Cardiac fibroblast (primary cell): ENCODE results near the gene CEP112.

Experiments
- DNase-seq, 2 donors: peaks; one replicate each; pipeline versions ENCODE4 v3.0.0 to v3.0.0-alpha.2; 2010; ENCODE audit warnings: low read depth in 2 of 2
- H3K4me3 ChIP-seq, 2 donors: replicated peaks in 1 of 2; 1 replicate in 1 of 2; 2 replicates in 1 of 2; pipeline ENCODE4 v1.5.1; 2011; ENCODE audit warnings: low read depth in 2 of 2, low read length in 2 of 2, mild to moderate bottlenecking in 2 of 2, moderate library complexity in 1 of 2
- TF ChIP-seq, protein P1 (sequence below): IDR thresholded peaks from one replicate; pipeline ENCODE4 v1.5.1; 2011; ENCODE audit warnings: low read depth, mild to moderate bottlenecking, low read length, inconsistent platforms

Gene CEP112

DNA sequence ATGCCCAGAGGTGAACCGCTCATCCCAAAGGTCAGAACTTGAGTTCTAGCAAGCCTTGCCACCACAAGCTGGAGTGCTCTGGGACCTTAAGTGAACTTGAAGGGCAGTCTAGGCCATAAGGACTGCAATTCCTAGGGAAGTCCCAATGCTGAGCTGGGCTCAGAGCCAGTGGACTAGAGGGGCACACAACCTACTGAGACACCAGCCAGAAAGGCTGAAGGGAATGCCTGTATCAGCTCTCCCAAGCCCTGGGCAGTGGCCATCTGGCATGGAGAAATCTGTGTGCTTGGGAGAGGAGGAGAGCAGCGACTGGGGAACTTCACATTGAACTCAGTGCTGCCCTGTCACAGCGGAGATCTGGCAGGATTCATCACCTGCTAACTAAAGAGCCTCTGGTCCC lies 201.3 kb downstream of the CEP112 start:
- TF ChIP-seq, protein P1, sequence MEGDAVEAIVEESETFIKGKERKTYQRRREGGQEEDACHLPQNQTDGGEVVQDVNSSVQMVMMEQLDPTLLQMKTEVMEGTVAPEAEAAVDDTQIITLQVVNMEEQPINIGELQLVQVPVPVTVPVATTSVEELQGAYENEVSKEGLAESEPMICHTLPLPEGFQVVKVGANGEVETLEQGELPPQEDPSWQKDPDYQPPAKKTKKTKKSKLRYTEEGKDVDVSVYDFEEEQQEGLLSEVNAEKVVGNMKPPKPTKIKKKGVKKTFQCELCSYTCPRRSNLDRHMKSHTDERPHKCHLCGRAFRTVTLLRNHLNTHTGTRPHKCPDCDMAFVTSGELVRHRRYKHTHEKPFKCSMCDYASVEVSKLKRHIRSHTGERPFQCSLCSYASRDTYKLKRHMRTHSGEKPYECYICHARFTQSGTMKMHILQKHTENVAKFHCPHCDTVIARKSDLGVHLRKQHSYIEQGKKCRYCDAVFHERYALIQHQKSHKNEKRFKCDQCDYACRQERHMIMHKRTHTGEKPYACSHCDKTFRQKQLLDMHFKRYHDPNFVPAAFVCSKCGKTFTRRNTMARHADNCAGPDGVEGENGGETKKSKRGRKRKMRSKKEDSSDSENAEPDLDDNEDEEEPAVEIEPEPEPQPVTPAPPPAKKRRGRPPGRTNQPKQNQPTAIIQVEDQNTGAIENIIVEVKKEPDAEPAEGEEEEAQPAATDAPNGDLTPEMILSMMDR: no peak
- no peak overlapping the region for H3K4me3 ChIP-seq
- DNase-seq: no peak

- DNase-seq: no peak
- TF ChIP-seq, protein P1: no peak
- H3K4me3 ChIP-seq: no peak overlapping the region
These were observed 203.5 kb downstream of the CEP112 start for GRCh38 chr17:65988451-65988850.

- DNase-seq: peak; percentile 44 to 70
- H3K4me3 ChIP-seq: no peak overlapping the region
- TF ChIP-seq, protein P1: peak; percentile 55
These were observed 203.9 kb downstream of the CEP112 start for GRCh38 chr17:65987988-65988387.

DNA sequence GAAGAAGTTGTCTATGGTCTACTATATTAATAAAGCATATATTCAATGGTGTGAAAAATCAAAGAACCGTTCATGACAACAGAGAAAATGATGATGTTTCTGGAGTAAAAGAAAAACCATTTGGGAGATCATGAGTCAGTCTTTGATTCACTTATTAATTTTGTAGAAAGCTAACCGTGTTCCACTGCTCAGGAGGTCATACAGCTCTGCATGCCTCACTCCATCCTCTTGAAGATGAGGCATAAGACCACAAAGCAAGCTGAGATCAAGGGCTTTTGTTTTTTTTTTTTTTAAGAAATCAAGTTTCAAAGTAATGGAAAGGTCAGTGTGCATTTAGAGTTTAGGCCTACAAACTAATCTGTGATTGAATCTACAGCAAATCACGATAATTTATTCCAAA lies 206.4 kb downstream of the CEP112 start:
- DNase-seq: peak in 1 of 2 donors; percentile 29
- TF ChIP-seq, protein P1: no peak
- no peak overlapping the region for H3K4me3 ChIP-seq

- TF ChIP-seq, protein P1: no peak
- DNase-seq: peak; percentile 52 to 67
- no peak overlapping the region for H3K4me3 ChIP-seq
These were observed 207.6 kb downstream of the CEP112 start for GRCh38 chr17:65984299-65984698.

DNA sequence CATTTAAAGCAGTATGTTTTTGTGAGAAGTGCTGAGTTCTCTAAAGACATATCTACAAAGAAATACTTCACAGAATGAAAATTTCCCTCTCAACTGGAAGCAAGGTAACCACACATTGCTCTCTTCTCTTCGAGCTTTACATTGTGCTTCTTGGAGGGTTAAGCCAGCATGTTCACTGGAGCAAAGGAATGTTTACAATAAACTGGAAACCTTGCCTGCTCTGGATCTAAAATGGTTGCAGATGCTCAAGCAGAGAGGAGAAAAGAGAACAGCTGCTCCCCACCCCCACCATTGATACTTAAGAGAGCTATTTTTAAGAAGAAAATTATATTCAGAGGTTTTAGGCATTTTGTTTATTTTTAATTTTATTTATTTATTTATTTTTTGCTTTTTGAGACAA lies 213.1 kb downstream of the CEP112 start:
- no peak for DNase-seq
- no peak overlapping the region for H3K4me3 ChIP-seq
- TF ChIP-seq, protein P1: no peak

- TF ChIP-seq, protein P1: no peak
- no peak overlapping the region for H3K4me3 ChIP-seq
- no peak for DNase-seq
These were observed 214.9 kb downstream of the CEP112 start for GRCh38 chr17:65977041-65977440.
